ENCODE measurements around the gene PPP2R5A.

The PPP2R5A gene
- 103 to 134 (median 122) reads per million in 3 donors for total RNA-seq

DNA sequence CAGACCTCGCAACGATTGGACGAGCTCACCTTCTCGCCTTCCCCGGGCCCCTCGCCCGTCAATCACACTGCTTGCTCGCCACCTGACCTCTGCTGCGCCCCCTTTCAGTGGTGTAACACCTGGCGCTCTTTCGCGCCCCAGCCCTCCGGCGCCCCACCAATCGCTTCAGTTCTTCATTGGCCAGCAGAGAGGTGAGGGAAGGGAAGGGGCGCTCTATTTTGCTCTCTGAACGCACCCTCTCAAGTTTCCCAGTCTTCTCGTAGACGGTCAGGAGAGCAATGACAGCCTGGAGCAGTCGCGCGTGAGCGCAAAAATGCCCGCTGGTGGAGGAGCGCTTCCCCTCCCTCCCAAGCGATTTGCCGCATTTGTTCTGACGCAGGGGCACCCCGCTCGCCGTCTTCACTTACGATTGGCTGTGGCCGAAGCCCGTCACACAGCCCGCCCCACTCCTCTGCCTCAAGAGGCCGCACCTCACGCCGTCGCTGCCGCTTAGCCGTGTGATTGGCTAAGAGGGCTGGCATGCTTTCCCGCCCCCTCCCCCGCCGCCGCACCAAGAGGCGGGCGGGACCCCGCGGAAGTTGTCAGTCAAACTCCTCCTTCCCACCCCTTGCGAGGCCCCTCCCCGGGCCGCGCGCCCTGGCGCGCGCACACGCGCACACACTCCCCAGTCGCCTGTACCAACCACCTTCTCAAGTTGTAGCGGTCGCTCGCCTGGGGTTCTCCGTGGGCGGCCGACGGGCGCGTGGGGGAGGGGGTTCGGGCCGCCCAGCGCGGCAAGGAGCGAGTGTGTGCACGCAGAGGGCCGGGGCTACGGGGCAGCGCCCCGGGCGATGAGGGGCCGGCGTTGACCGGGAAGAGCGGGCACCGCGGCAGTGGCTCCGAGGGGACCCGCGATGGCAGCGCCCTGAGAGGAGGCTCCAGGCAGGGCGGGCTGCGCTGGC lies at the start of gene PPP2R5A:
Gene PPP2R5A (plus strand): TSS at position 667 of the 941 bp plus-strand sequence. CDS start 701 bp downstream, outside the sequence.
- no peaks in the 10 kb centered on the region for H3K27me3 ChIP-seq (replicated peaks; ENCODE audit: control insufficient read depth, insufficient read depth, low read length, poor library complexity, severe bottlenecking)
- H3K27ac ChIP-seq (ENCODE audit: insufficient read depth, low read length, poor library complexity, severe bottlenecking) = peak within 1 kb of the TSS; percentile 91
- peak within 1 kb of the TSS; percentile 86 for H3K4me3 ChIP-seq (ENCODE audit: insufficient read depth, low read depth, low read length, poor library complexity, severe bottlenecking)
- H3K4me1 ChIP-seq (ENCODE audit: control insufficient read depth, insufficient read depth, low read length, poor library complexity, severe bottlenecking) = peaks cover 18% of the 10 kb centered on the region
- H3K9me3 ChIP-seq (ENCODE audit: control insufficient read depth, low read length) = no peaks in the 10 kb centered on the region
- DNase-seq = peak; percentile 97 to 99 (median 98)
- H3K36me3 ChIP-seq (ENCODE audit: control insufficient read depth, insufficient read depth, low read length) = no peaks in the 10 kb centered on the region

DNA sequence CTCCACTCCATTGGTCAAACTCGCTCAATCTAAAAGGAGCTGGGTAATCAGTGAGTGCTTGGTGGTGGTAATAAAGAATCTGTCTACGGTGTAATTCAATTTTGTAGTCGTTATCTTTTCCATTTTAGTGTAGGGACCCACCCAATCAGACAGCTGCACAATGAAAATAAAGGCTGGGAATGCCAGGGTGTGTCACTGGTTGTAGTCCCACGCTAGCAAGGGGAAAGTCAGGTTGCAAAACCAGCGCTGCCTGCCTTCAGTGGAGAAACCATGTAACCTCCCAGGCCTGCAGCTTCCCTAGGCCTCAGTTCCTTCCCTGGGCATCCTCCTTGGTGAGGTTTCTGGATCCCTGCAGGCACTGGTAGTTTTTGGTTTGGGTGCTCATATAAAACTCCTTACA lies 49.4 kb upstream of the PPP2R5A start:
- Histone ChIP-seq H3K27ac (ENCODE audit: insufficient read depth, low read length, poor library complexity, severe bottlenecking) (no peak overlapping the region), H3K4me3 (ENCODE audit: insufficient read depth, low read depth, low read length, poor library complexity, severe bottlenecking) (no peak overlapping the region), H3K4me1 (ENCODE audit: control insufficient read depth, insufficient read depth, low read length, poor library complexity, severe bottlenecking) (no peaks in the 10 kb centered on the region), H3K27me3 (replicated peaks; ENCODE audit: control insufficient read depth, insufficient read depth, low read length, poor library complexity, severe bottlenecking) (no peaks in the 10 kb centered on the region), H3K36me3 (ENCODE audit: control insufficient read depth, insufficient read depth, low read length) (no peaks in the 10 kb centered on the region), H3K9me3 (ENCODE audit: control insufficient read depth, low read length) (no peaks in the 10 kb centered on the region)
- no peak for DNase-seq

DNA sequence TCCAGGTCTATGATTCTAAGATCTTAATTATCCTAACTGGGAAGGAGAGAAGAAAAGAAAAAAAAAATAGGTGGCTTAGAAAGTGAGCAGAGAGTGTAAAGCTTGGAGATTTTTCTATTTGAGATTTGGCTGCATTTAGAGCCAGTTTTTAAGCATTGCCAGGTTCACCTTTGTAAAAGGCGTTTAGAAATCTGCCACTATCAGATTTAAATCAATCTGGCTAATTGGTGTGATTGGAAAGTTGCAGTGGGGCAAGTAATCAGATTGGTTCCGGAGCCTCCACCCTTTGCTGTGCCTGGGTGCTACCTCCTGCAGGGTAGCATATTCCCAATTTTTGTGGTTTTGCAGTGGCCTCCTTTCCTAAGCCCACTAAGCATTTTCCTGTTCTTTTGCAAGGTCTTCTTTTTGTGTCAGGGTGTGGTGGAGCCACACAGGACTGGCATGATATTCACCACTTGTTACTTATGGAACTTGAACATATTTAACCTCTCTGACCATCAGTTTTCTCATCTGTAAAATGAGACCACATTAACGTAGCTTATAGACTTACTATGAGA lies 48.5 kb upstream of the PPP2R5A start:
- Histone ChIP-seq H3K27ac (ENCODE audit: insufficient read depth, low read length, poor library complexity, severe bottlenecking) (no peak overlapping the region), H3K4me3 (ENCODE audit: insufficient read depth, low read depth, low read length, poor library complexity, severe bottlenecking) (no peak overlapping the region), H3K4me1 (ENCODE audit: control insufficient read depth, insufficient read depth, low read length, poor library complexity, severe bottlenecking) (no peaks in the 10 kb centered on the region), H3K36me3 (ENCODE audit: control insufficient read depth, insufficient read depth, low read length) (no peaks in the 10 kb centered on the region), H3K27me3 (replicated peaks; ENCODE audit: control insufficient read depth, insufficient read depth, low read length, poor library complexity, severe bottlenecking) (no peaks in the 10 kb centered on the region), H3K9me3 (ENCODE audit: control insufficient read depth, low read length) (no peaks in the 10 kb centered on the region)
- DNase-seq = no peak

DNA sequence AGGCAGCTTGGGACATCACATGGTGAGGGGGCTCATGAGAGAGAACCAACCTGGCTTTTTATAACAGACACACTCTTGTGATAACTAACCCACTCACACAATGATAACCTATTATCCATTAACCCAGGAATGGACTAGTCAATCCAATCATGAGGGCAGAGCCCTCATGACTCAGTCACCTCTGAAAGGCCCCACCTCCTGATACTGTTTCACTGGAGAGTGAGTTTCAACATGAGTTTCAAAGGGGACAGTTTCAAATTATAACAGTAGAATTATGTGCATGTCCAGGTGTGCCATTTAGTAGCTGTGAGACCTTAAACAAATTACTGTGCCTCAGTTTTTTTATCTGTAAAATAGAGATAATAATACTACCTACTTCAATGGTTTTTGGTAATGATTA lies 47.6 kb upstream of the PPP2R5A start:
- no peaks in the 10 kb centered on the region for H3K36me3 ChIP-seq (ENCODE audit: control insufficient read depth, insufficient read depth, low read length)
- DNase-seq = no peak
- no peaks in the 10 kb centered on the region for H3K9me3 ChIP-seq (ENCODE audit: control insufficient read depth, low read length)
- no peaks in the 10 kb centered on the region for H3K27me3 ChIP-seq (replicated peaks; ENCODE audit: control insufficient read depth, insufficient read depth, low read length, poor library complexity, severe bottlenecking)
- no peak overlapping the region for H3K27ac ChIP-seq (ENCODE audit: insufficient read depth, low read length, poor library complexity, severe bottlenecking)
- H3K4me1 ChIP-seq (ENCODE audit: control insufficient read depth, insufficient read depth, low read length, poor library complexity, severe bottlenecking) = no peaks in the 10 kb centered on the region
- no peak overlapping the region for H3K4me3 ChIP-seq (ENCODE audit: insufficient read depth, low read depth, low read length, poor library complexity, severe bottlenecking)

- H3K9me3 ChIP-seq (ENCODE audit: control insufficient read depth, low read length) = no peaks in the 10 kb centered on the region
- H3K27ac ChIP-seq (ENCODE audit: insufficient read depth, low read length, poor library complexity, severe bottlenecking) = no peak overlapping the region
- no peaks in the 10 kb centered on the region for H3K4me1 ChIP-seq (ENCODE audit: control insufficient read depth, insufficient read depth, low read length, poor library complexity, severe bottlenecking)
- no peaks in the 10 kb centered on the region for H3K36me3 ChIP-seq (ENCODE audit: control insufficient read depth, insufficient read depth, low read length)
- H3K4me3 ChIP-seq (ENCODE audit: insufficient read depth, low read depth, low read length, poor library complexity, severe bottlenecking) = no peak overlapping the region
- no peaks in the 10 kb centered on the region for H3K27me3 ChIP-seq (replicated peaks; ENCODE audit: control insufficient read depth, insufficient read depth, low read length, poor library complexity, severe bottlenecking)
- no peak for DNase-seq
Measured at GRCh38 chr1:212238552-212238951, 46.7 kb upstream of the PPP2R5A start.

DNA sequence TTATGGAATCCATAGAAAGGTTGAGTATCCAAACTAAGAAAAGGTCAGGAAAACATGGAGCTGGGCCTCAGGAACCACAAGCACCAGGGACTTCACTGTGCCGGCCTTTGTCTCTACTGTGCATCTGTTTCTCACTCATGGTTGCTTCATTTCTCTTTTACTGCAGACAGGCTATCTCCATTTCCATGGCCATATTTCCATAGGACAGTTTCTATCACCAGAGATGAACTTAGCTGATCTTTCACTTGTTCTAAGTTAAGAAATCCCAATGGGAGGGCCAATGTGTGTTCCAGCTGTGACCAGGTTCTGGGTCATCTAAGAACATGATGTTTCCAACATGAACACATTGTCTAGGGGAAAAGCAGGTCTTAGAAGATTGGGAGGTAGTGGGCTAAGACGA lies 43.7 kb upstream of the PPP2R5A start:
- Histone ChIP-seq H3K9me3 (ENCODE audit: control insufficient read depth, low read length) (no peaks in the 10 kb centered on the region), H3K4me1 (ENCODE audit: control insufficient read depth, insufficient read depth, low read length, poor library complexity, severe bottlenecking) (no peaks in the 10 kb centered on the region), H3K27ac (ENCODE audit: insufficient read depth, low read length, poor library complexity, severe bottlenecking) (no peak overlapping the region), H3K4me3 (ENCODE audit: insufficient read depth, low read depth, low read length, poor library complexity, severe bottlenecking) (no peak overlapping the region), H3K27me3 (replicated peaks; ENCODE audit: control insufficient read depth, insufficient read depth, low read length, poor library complexity, severe bottlenecking) (no peaks in the 10 kb centered on the region), H3K36me3 (ENCODE audit: control insufficient read depth, insufficient read depth, low read length) (no peaks in the 10 kb centered on the region)
- DNase-seq = no peak

DNA sequence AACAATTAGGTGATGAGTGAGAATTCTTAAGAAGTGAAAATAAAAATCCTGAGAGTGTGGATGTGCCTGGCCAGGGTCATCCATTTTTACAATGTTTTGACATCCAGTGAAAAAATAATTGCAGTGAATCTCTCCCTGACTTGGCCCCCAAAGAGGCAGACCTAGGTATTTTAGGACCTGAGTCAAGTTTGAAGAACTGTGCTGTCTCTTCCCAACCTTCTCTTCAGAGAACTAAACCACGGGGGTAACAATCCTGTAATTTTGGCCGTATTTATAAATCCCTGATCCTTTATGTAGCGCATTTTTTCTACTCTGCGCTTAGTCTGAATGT lies 43.3 kb upstream of the PPP2R5A start:
- DNase-seq = no peak
- no peaks in the 10 kb centered on the region for H3K4me1 ChIP-seq (ENCODE audit: control insufficient read depth, insufficient read depth, low read length, poor library complexity, severe bottlenecking)
- no peaks in the 10 kb centered on the region for H3K27me3 ChIP-seq (replicated peaks; ENCODE audit: control insufficient read depth, insufficient read depth, low read length, poor library complexity, severe bottlenecking)
- H3K9me3 ChIP-seq (ENCODE audit: control insufficient read depth, low read length) = no peaks in the 10 kb centered on the region
- no peaks in the 10 kb centered on the region for H3K36me3 ChIP-seq (ENCODE audit: control insufficient read depth, insufficient read depth, low read length)
- H3K4me3 ChIP-seq (ENCODE audit: insufficient read depth, low read depth, low read length, poor library complexity, severe bottlenecking) = no peak overlapping the region
- H3K27ac ChIP-seq (ENCODE audit: insufficient read depth, low read length, poor library complexity, severe bottlenecking) = no peak overlapping the region

DNA sequence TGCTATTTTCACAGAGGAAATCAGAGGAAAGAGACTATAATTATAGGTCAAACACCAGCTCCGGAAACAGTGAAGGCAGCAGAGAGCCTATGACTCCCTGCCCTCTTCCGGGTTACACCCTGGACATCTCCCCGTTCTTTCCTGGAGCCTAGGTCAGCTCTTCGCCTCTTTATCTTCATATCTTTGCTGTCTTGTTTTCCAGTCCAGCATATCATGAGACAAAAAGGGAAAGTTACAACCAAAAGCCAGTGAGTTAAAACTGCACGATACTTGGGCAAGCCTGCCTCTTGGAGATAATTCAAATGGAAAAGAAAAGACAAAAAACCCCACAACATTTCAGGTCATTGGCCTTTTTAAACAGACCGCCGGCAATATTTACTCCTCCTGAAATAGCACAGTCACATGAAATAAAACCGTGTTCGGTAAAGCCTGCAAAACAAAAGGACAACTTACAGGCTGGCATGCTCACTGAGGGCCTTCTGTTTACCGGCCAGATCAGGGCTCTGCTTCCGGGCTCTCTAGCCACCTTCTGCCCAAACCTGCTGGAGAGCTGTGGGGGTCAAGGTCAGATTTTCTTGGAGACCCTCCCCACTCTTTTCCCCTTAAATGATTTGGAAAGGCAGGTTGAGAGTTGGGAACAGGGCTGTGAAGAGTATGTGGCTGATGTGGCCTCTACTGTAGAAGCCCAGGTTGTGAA lies 42.8 kb upstream of the PPP2R5A start:
- Histone ChIP-seq H3K36me3 (ENCODE audit: control insufficient read depth, insufficient read depth, low read length) (no peaks in the 10 kb centered on the region), H3K27ac (ENCODE audit: insufficient read depth, low read length, poor library complexity, severe bottlenecking) (no peak overlapping the region)

DNA sequence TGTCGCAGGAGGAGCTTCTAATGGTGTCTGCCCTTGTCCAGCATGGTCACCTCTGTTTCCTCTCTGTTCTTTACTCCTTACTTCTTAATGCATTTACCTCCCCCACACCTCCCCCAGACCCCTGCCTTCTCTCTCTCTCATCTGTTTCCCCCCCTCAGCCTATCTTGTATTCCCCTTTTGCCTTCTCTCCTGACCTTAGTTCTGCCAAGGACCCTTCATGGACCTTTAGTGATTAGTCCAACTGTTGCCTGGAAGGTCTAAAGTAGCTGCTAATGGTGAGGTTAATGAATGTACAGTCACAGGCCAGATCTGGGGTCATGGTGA lies 42.3 kb upstream of the PPP2R5A start:
- no peaks in the 10 kb centered on the region for H3K27me3 ChIP-seq (replicated peaks; ENCODE audit: control insufficient read depth, insufficient read depth, low read length, poor library complexity, severe bottlenecking)
- no peaks in the 10 kb centered on the region for H3K4me1 ChIP-seq (ENCODE audit: control insufficient read depth, insufficient read depth, low read length, poor library complexity, severe bottlenecking)
- no peak overlapping the region for H3K27ac ChIP-seq (ENCODE audit: insufficient read depth, low read length, poor library complexity, severe bottlenecking)
- no peak for DNase-seq
- H3K9me3 ChIP-seq (ENCODE audit: control insufficient read depth, low read length) = no peaks in the 10 kb centered on the region
- H3K36me3 ChIP-seq (ENCODE audit: control insufficient read depth, insufficient read depth, low read length) = no peaks in the 10 kb centered on the region
- no peak overlapping the region for H3K4me3 ChIP-seq (ENCODE audit: insufficient read depth, low read depth, low read length, poor library complexity, severe bottlenecking)

More for the DNA sequence above, 42.8 kb upstream of the PPP2R5A start:
- DNase-seq = no peak
- Histone ChIP-seq H3K4me3 (ENCODE audit: insufficient read depth, low read depth, low read length, poor library complexity, severe bottlenecking) (no peak overlapping the region), H3K4me1 (ENCODE audit: control insufficient read depth, insufficient read depth, low read length, poor library complexity, severe bottlenecking) (no peaks in the 10 kb centered on the region), H3K27me3 (replicated peaks; ENCODE audit: control insufficient read depth, insufficient read depth, low read length, poor library complexity, severe bottlenecking) (no peaks in the 10 kb centered on the region), H3K9me3 (ENCODE audit: control insufficient read depth, low read length) (no peaks in the 10 kb centered on the region)

GRCh38 chr1:212244441-212244840 lies 40.8 kb upstream of the PPP2R5A start:
- no peaks in the 10 kb centered on the region for H3K4me1 ChIP-seq (ENCODE audit: control insufficient read depth, insufficient read depth, low read length, poor library complexity, severe bottlenecking)
- no peaks in the 10 kb centered on the region for H3K27me3 ChIP-seq (replicated peaks; ENCODE audit: control insufficient read depth, insufficient read depth, low read length, poor library complexity, severe bottlenecking)
- H3K4me3 ChIP-seq (ENCODE audit: insufficient read depth, low read depth, low read length, poor library complexity, severe bottlenecking) = no peak overlapping the region
- H3K27ac ChIP-seq (ENCODE audit: insufficient read depth, low read length, poor library complexity, severe bottlenecking) = no peak overlapping the region
- no peaks in the 10 kb centered on the region for H3K9me3 ChIP-seq (ENCODE audit: control insufficient read depth, low read length)
- no peaks in the 10 kb centered on the region for H3K36me3 ChIP-seq (ENCODE audit: control insufficient read depth, insufficient read depth, low read length)
- no peak for DNase-seq

Data from effector memory CD4-positive, alpha-beta T cell (primary cell).